ENCODE data around the gene TRMT61A. TPM values are rescaled to one million over a fixed set of nuclear protein-coding genes. Genes with fewer than 3 reads are reported as not detected.
A peak's percentile ranks its signal among the peaks of the same experiment; 100 is the strongest.
"Not testable (repeated sequence)": the region's sequence is repeated elsewhere in the genome, so short reads cannot be mapped to it uniquely, and the experiment has no call there.

Gene TRMT61A
- polyA plus RNA-seq, 4 donors, result 4.9 to 16.5 (median 7.7) TPM

DNA sequence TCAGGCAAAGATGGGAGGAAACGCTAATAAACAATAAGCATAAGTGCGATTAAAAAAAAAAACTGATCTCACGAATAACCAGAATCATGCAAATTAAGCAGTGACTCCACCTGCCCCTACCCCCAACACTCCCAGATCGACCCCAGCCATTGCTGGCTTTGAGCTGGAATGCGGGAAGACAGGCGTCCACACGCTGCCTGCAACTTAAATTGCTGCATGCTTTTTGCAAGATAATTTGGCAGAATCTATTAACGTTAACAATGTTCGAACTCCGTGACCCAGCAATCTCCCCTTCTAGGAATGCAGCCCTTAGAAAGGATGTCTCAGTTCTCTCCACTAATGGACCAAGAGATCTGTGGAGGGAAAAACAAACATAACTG lies 5.4 kb upstream of the TRMT61A start:
- DNase-seq, result no peak
- Histone ChIP-seq H3K9me3 (ENCODE audit: control insufficient read depth in 2 of 2, insufficient read depth in 1 of 2, low read depth in 1 of 2, low read length in 1 of 2) (no peaks in the 10 kb centered on the region), H3K27me3 (ENCODE audit: control insufficient read depth in 3 of 3, insufficient read depth in 3 of 3, low read length in 3 of 3) (peaks cover 0 to 4% (median 3%) of the 10 kb centered on the region in 3 donors), H3K4me3 (ENCODE audit: low read depth in 1 of 3, low read length in 3 of 3) (peak overlapping the region in 1 of 3 donors; percentile 48), H3K27ac (ENCODE audit: low read depth in 1 of 3, low read length in 2 of 3) (peak overlapping the region in 1 of 3 donors; percentile 93), H3K36me3 (ENCODE audit: control insufficient read depth in 3 of 3, insufficient read depth in 2 of 3, low read depth in 1 of 3, low read length in 3 of 3) (peaks cover 0 to 36% (median 0%) of the 10 kb centered on the region in 3 donors), H3K4me1 (ENCODE audit: control insufficient read depth in 3 of 3, insufficient read depth in 2 of 3, low read depth in 1 of 3, low read length in 2 of 3) (peaks cover 0 to 78% (median 2%) of the 10 kb centered on the region in 3 donors)
- WGBS, 3 donors, result 54 to 75% (median 68%) methylated on average over 10 of the region's 10 CpGs
- FAIRE-seq, result no peak

DNA sequence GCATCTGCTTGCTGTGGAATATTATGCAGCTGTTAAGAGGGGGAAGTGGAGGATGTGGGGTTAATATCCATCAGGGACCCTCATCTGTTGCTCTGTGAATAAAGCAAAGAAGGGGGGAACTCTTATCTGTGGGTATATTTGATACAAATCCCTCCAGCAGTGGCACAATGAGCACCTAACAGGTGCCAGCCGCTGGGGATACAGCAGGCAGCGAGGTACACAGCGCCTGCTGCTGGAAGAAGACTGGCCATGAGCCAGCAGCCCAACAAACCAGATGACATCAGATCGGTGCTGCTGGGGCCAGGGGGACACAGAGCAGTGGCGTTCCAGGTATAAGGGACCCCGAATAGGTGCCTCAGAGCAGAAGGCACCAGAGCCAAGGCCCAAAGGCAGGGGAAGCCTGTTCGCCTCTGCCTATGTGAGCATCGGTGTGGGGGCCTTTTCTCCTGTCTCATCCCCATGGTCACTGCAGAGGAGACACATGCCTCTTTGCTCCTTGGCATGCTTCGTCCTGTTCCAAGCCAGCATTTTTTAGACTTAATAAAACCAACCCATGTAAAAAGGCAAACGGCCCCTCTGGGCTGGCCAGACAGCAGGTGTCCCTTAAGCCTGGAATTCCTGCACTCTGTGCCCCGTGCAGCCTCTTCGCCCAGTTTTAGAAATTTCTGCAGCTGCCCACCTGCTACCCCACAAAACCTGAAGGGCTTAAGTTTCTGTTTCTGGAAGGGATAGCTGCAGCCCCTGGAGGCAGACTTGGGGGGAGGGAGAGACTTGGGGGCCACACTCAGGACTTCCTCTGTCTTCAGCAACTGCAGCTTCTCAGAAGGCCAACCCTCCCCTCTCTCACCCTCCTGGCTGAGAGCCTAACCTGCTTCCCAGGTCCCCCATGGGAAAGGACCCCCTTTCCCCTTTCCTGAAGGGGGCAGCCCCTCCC lies 4.7 kb upstream of the TRMT61A start:
- DNase-seq, result no peak
- H3K4me1 ChIP-seq (ENCODE audit: control insufficient read depth in 3 of 3, insufficient read depth in 2 of 3, low read depth in 1 of 3, low read length in 2 of 3), result peaks cover 0 to 72% (median 2%) of the 10 kb centered on the region in 3 donors
- WGBS, 3 donors, result 65 to 74% (median 70%) methylated on average over 12 of the region's 12 CpGs
- no peak overlapping the region for H3K4me3 ChIP-seq (ENCODE audit: low read depth in 1 of 3, low read length in 3 of 3)
- H3K36me3 ChIP-seq (ENCODE audit: control insufficient read depth in 3 of 3, insufficient read depth in 2 of 3, low read depth in 1 of 3, low read length in 3 of 3), result peaks cover 0 to 29% (median 0%) of the 10 kb centered on the region in 3 donors
- no peak for FAIRE-seq
- peaks cover 0 to 4% (median 3%) of the 10 kb centered on the region in 3 donors for H3K27me3 ChIP-seq (ENCODE audit: control insufficient read depth in 3 of 3, insufficient read depth in 3 of 3, low read length in 3 of 3)
- no peaks in the 10 kb centered on the region for H3K9me3 ChIP-seq (ENCODE audit: control insufficient read depth in 2 of 2, insufficient read depth in 1 of 2, low read depth in 1 of 2, low read length in 1 of 2)
- peak overlapping the region in 1 of 3 donors; percentile 93 for H3K27ac ChIP-seq (ENCODE audit: low read depth in 1 of 3, low read length in 2 of 3)

DNA sequence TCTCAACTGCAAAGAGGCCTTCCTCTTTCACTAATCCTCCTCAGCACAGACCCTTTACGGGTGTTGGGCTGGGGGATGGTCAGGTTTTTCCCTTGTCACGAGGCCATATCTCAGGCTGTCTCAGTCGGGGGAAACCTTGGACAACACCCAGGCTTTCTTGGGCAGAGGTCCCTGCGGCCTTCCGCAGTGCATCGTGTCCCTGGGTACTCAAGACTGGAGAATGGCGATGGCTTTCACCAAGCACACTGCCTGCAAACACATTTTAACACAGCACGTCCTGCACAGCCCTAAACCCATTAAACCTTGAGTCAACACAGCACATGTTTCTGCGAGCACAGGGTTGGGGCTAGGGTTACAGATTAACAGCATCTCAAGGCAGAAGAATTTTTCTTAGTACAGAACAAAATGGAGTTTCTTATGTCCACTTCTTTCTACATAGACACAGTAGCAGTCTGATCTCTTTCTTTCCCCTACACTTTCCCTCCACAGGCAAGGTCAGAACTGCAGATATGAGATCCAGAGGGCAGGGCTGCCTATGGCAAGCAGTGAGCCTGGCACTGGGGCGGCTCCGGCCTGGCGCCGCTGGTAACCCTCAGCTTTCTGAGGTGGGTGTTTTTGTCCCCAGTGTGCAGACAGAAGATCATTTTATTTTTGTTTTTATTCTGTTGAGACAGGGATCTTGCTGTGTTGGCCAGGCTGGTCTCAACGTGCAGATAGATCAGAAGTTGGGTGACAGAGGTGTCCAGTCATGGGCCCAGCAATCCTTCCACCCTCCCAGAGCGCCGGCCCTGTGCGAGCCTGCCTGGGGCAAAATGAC lies 3.4 kb upstream of the TRMT61A start:
- not testable (repeated sequence) for FAIRE-seq

GRCh38 chr14:103526247-103526913 lies 2.6 kb upstream of the TRMT61A start:
- H3K9me3 ChIP-seq (ENCODE audit: control insufficient read depth in 2 of 2, insufficient read depth in 1 of 2, low read depth in 1 of 2, low read length in 1 of 2), result no peaks in the 10 kb centered on the region
- FAIRE-seq (no peak), DNase-seq (no peak)
- no peak overlapping the region for H3K4me3 ChIP-seq (ENCODE audit: low read depth in 1 of 3, low read length in 3 of 3)
- WGBS, 3 donors, result 60 to 77% (median 68%) methylated on average over 8 of the region's 8 CpGs
- H3K36me3 ChIP-seq (ENCODE audit: control insufficient read depth in 3 of 3, insufficient read depth in 2 of 3, low read depth in 1 of 3, low read length in 3 of 3), result peaks cover 0 to 25% (median 0%) of the 10 kb centered on the region in 3 donors
- peaks cover 0 to 4% (median 3%) of the 10 kb centered on the region in 3 donors for H3K27me3 ChIP-seq (ENCODE audit: control insufficient read depth in 3 of 3, insufficient read depth in 3 of 3, low read length in 3 of 3)
- H3K4me1 ChIP-seq (ENCODE audit: control insufficient read depth in 3 of 3, insufficient read depth in 2 of 3, low read depth in 1 of 3, low read length in 2 of 3), result peaks cover 0 to 77% (median 2%) of the 10 kb centered on the region in 3 donors
- peak overlapping the region in 1 of 3 donors; percentile 93 for H3K27ac ChIP-seq (ENCODE audit: low read depth in 1 of 3, low read length in 2 of 3)

More for the DNA sequence above, 3.4 kb upstream of the TRMT61A start:
- peaks cover 0 to 23% (median 0%) of the 10 kb centered on the region in 3 donors for H3K36me3 ChIP-seq (ENCODE audit: control insufficient read depth in 3 of 3, insufficient read depth in 2 of 3, low read depth in 1 of 3, low read length in 3 of 3)
- H3K27me3 ChIP-seq (ENCODE audit: control insufficient read depth in 3 of 3, insufficient read depth in 3 of 3, low read length in 3 of 3); H3K9me3 ChIP-seq (ENCODE audit: control insufficient read depth in 2 of 2, insufficient read depth in 1 of 2, low read depth in 1 of 2, low read length in 1 of 2); H3K4me3 ChIP-seq (ENCODE audit: low read depth in 1 of 3, low read length in 3 of 3): not testable (repeated sequence)
- peak in 1 of 2 donors; percentile 84 for DNase-seq
- peak overlapping the region in 1 of 3 donors; percentile 93 for H3K27ac ChIP-seq (ENCODE audit: low read depth in 1 of 3, low read length in 2 of 3)
- 53 to 65% (median 56%) methylated on average over 17 of the region's 17 CpGs for WGBS, 3 donors
- H3K4me1 ChIP-seq (ENCODE audit: control insufficient read depth in 3 of 3, insufficient read depth in 2 of 3, low read depth in 1 of 3, low read length in 2 of 3), result peaks cover 0 to 73% (median 2%) of the 10 kb centered on the region in 3 donors

- Histone ChIP-seq H3K36me3 (ENCODE audit: control insufficient read depth in 3 of 3, insufficient read depth in 2 of 3, low read depth in 1 of 3, low read length in 3 of 3) (peaks cover 0 to 30% (median 0%) of the 10 kb centered on the region in 3 donors), H3K27me3 (ENCODE audit: control insufficient read depth in 3 of 3, insufficient read depth in 3 of 3, low read length in 3 of 3) (peaks cover 0 to 4% (median 3%) of the 10 kb centered on the region in 3 donors), H3K4me3 (ENCODE audit: low read depth in 1 of 3, low read length in 3 of 3) (no peak overlapping the region), H3K27ac (ENCODE audit: low read depth in 1 of 3, low read length in 2 of 3) (peak overlapping the region in 1 of 3 donors; percentile 93), H3K4me1 (ENCODE audit: control insufficient read depth in 3 of 3, insufficient read depth in 2 of 3, low read depth in 1 of 3, low read length in 2 of 3) (peaks cover 0 to 81% (median 2%) of the 10 kb centered on the region in 3 donors), H3K9me3 (ENCODE audit: control insufficient read depth in 2 of 2, insufficient read depth in 1 of 2, low read depth in 1 of 2, low read length in 1 of 2) (no peaks in the 10 kb centered on the region)
- DNase-seq (no peak), FAIRE-seq (no peak)
- WGBS, 3 donors, result 88 to 100% (median 93%) methylated on average over 1 of the region's 1 CpG
Observed at GRCh38 chr14:103526914-103527248, 2.1 kb upstream of the TRMT61A start.

GRCh38 chr14:103527408-103528145 lies 1.4 kb upstream of the TRMT61A start:
- 66 to 77% (median 72%) methylated on average over 14 of the region's 14 CpGs for WGBS, 3 donors
- H3K4me3 ChIP-seq (ENCODE audit: low read depth in 1 of 3, low read length in 3 of 3), result peak overlapping the region in 2 of 3 donors; percentile 61 to 79
- H3K27ac ChIP-seq (ENCODE audit: low read depth in 1 of 3, low read length in 2 of 3), result peak overlapping the region in 2 of 3 donors; percentile 15 to 93
- no peak for DNase-seq
- H3K27me3 ChIP-seq (ENCODE audit: control insufficient read depth in 3 of 3, insufficient read depth in 3 of 3, low read length in 3 of 3), result peaks cover 0 to 4% (median 0%) of the 10 kb centered on the region in 3 donors
- FAIRE-seq, result no peak
- peaks cover 0 to 88% (median 0%) of the 10 kb centered on the region in 3 donors for H3K4me1 ChIP-seq (ENCODE audit: control insufficient read depth in 3 of 3, insufficient read depth in 2 of 3, low read depth in 1 of 3, low read length in 2 of 3)
- no peaks in the 10 kb centered on the region for H3K9me3 ChIP-seq (ENCODE audit: control insufficient read depth in 2 of 2, insufficient read depth in 1 of 2, low read depth in 1 of 2, low read length in 1 of 2)
- peaks cover 0 to 35% (median 0%) of the 10 kb centered on the region in 3 donors for H3K36me3 ChIP-seq (ENCODE audit: control insufficient read depth in 3 of 3, insufficient read depth in 2 of 3, low read depth in 1 of 3, low read length in 3 of 3)

DNA sequence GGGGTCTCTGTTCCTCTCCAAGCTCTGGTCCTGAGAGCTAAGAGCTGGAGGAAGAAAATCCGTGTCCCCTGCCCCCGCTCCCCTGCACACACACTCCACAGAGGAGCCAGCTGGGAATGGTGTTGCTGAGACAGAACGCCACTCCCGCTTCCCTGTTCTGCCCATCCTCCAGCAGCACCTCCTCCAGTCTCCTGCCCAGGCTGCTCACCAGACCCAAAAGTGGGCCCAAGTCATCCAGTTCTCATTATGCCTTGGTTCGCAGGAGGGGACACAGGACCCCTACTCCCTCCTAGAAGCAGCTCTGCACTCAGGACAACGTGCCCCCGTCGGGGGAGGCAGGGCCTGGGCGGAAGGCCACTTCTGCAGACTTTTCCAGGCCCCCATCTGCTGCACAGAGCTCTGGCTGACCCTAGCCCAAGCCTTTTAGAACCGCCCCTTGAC lies 830 bp upstream of the TRMT61A start:
- DNase-seq (peak; percentile 45 to 48), FAIRE-seq (no peak)
- 14 to 38% (median 28%) methylated on average over 9 to 10 of the region's 10 CpGs for WGBS, 3 donors
- H3K36me3 ChIP-seq (ENCODE audit: control insufficient read depth in 3 of 3, insufficient read depth in 2 of 3, low read depth in 1 of 3, low read length in 3 of 3), result peaks cover 0 to 41% (median 0%) of the 10 kb centered on the region in 3 donors
- peaks cover 0 to 2% (median 0%) of the 10 kb centered on the region in 3 donors for H3K27me3 ChIP-seq (ENCODE audit: control insufficient read depth in 3 of 3, insufficient read depth in 3 of 3, low read length in 3 of 3)
- peaks cover 0 to 90% (median 0%) of the 10 kb centered on the region in 3 donors for H3K4me1 ChIP-seq (ENCODE audit: control insufficient read depth in 3 of 3, insufficient read depth in 2 of 3, low read depth in 1 of 3, low read length in 2 of 3)
- peak overlapping the region; percentile 61 to 79 (median 70) for H3K4me3 ChIP-seq (ENCODE audit: low read depth in 1 of 3, low read length in 3 of 3)
- H3K27ac ChIP-seq (ENCODE audit: low read depth in 1 of 3, low read length in 2 of 3), result peak overlapping the region in 2 of 3 donors; percentile 85 to 93
- H3K9me3 ChIP-seq (ENCODE audit: control insufficient read depth in 2 of 2, insufficient read depth in 1 of 2, low read depth in 1 of 2, low read length in 1 of 2), result no peaks in the 10 kb centered on the region
